Uterus (tissue), 4 donors: Measurements from ENCODE around the gene RALGPS1. TPM values are rescaled to one million over a fixed set of nuclear protein-coding genes. Genes with fewer than 3 reads are reported as not detected.

Source experiments
- DNase-seq, 2 donors: peaks; one replicate each; pipeline ENCODE4 v3.0.0-alpha.2; 2019 to 2020
- H3K27ac ChIP-seq, 2 donors: fragments of 200-600 bp; sonication (generic); 1 replicate in 1 of 2; 2 replicates in 1 of 2; pipeline ENCODE4 v1.5.1; 2016 to 2018
- H3K27me3 ChIP-seq, 2 donors: fragments of 200-600 bp; sonication (generic); one replicate each; pipeline ENCODE4 v1.5.1; 2018 to 2019; ENCODE audit warnings: control low read depth in 1 of 2
- H3K36me3 ChIP-seq, 2 donors: fragments of 200-600 bp; sonication (generic); one replicate each; pipeline ENCODE4 v1.5.1; 2019; ENCODE audit warnings: control low read depth in 1 of 2
- H3K4me1 ChIP-seq, 2 donors: fragments of 200-600 bp; sonication (generic); one replicate each; pipeline ENCODE4 v1.5.1; 2018 to 2019; ENCODE audit warnings: control low read depth in 1 of 2
- H3K4me3 ChIP-seq, 2 donors: fragments of 200-600 bp; sonication (generic); 1 replicate in 1 of 2; 2 replicates in 1 of 2; pipeline ENCODE4 v1.5.1; 2018 to 2019; ENCODE audit warnings: mild to moderate bottlenecking in 1 of 2
- H3K9me3 ChIP-seq, 2 donors: fragments of 200-600 bp; sonication (generic); one replicate each; pipeline ENCODE4 v1.5.1; 2019; ENCODE audit warnings: control low read depth in 1 of 2
- CTCF ChIP-seq, 4 experiments: fragments of 200-600 bp in 2 of 4; fragments of 450-650 bp in 2 of 4; sonication (generic) in 2 of 4; IDR thresholded peaks; one replicate each; pipeline ENCODE4 v1.5.1; 2016 to 2019; ENCODE audit warnings: antibody characterized with exemption in 4 of 4, mild to moderate bottlenecking in 2 of 4, moderate library complexity in 1 of 4
- POLR2A ChIP-seq, 2 donors: fragments of 450-650 bp; IDR thresholded peaks; one replicate each; pipeline ENCODE4 v1.6.1; 2016; ENCODE audit warnings: antibody characterized with exemption in 2 of 2, mild to moderate bottlenecking in 1 of 2, moderate library complexity in 1 of 2
- intact Hi-C: fragments of 100-400 bp; cut with DNase I; formaldehyde crosslinking; loops from one replicate; pipeline ENCODE4 v1.15.1; 2023; ENCODE audit warnings: low total_unique reads
- total RNA-seq, 4 donors: library from RNA; depleted of rRNA in 3 of 4; stranded (reverse); fragments of >200 nt in 3 of 4; gene quantifications; one replicate each; pipeline versions ENCODE4 v1.1.0 to v1.2.4, GENCODE V29; 2014 to 2023
- donor health status: DM: yes; HTN: yes; CAD: no.

RALGPS1 gene
- total RNA-seq, 4 donors from 2014 or later, result 8.5 to 16.7 (median 14.5) TPM

- Histone ChIP-seq H3K4me3 (no peak overlapping the region), H3K9me3 (no peaks in the 10 kb centered on the region), H3K27ac (no peak overlapping the region), H3K36me3 (no peaks in the 10 kb centered on the region), H3K27me3 (no peaks in the 10 kb centered on the region), H3K4me1 (no peaks in the 10 kb centered on the region)
- DNase-seq, result no peak
- intact Hi-C loops, result no loop called here
- TF ChIP-seq POLR2A (IDR thresholded peaks at IDR 0.05) (no peak), CTCF (IDR thresholded peaks at IDR 0.05) (no peak)
Measured at GRCh38 chr9:127216210-127216887, 301.8 kb downstream of the RALGPS1 start.

GRCh38 chr9:127216888-127217217 is 302.3 kb downstream of the RALGPS1 start:
- Histone ChIP-seq H3K4me3 (no peak overlapping the region), H3K27ac (no peak overlapping the region), H3K27me3 (no peaks in the 10 kb centered on the region), H3K4me1 (no peaks in the 10 kb centered on the region), H3K36me3 (no peaks in the 10 kb centered on the region), H3K9me3 (no peaks in the 10 kb centered on the region)
- intact Hi-C loops, result no loop called here
- TF ChIP-seq POLR2A (IDR thresholded peaks at IDR 0.05) (no peak), CTCF (IDR thresholded peaks at IDR 0.05) (no peak)
- DNase-seq, result no peak

- Histone ChIP-seq H3K27me3 (no peaks in the 10 kb centered on the region), H3K36me3 (no peaks in the 10 kb centered on the region), H3K9me3 (no peaks in the 10 kb centered on the region), H3K4me3 (no peak overlapping the region), H3K4me1 (no peaks in the 10 kb centered on the region), H3K27ac (no peak overlapping the region)
- intact Hi-C loops, result no loop called here
- DNase-seq, result no peak
- TF ChIP-seq CTCF (IDR thresholded peaks at IDR 0.05) (no peak), POLR2A (IDR thresholded peaks at IDR 0.05) (no peak)
Measured at GRCh38 chr9:127218818-127219217, 304.2 kb downstream of the RALGPS1 start.

GRCh38 chr9:127219520-127219919 is 304.9 kb downstream of the RALGPS1 start:
- H3K4me3 ChIP-seq, result no peak overlapping the region
- intact Hi-C loops, result no loop called here
- H3K27me3 ChIP-seq, result no peaks in the 10 kb centered on the region
- H3K4me1 ChIP-seq, result no peaks in the 10 kb centered on the region
- TF ChIP-seq CTCF (IDR thresholded peaks at IDR 0.05) (no peak), POLR2A (IDR thresholded peaks at IDR 0.05) (no peak)
- H3K9me3 ChIP-seq, result no peaks in the 10 kb centered on the region
- DNase-seq, result no peak
- H3K27ac ChIP-seq, result no peak overlapping the region
- H3K36me3 ChIP-seq, result no peaks in the 10 kb centered on the region

- DNase-seq, result no peak
- peaks cover 0 to 7% of the 10 kb centered on the region in 2 donors for H3K4me1 ChIP-seq
- no peaks in the 10 kb centered on the region for H3K27me3 ChIP-seq
- TF ChIP-seq CTCF (IDR thresholded peaks at IDR 0.05), result no peak
- no peak for TF ChIP-seq POLR2A (IDR thresholded peaks at IDR 0.05)
- no peak overlapping the region for H3K4me3 ChIP-seq
- intact Hi-C loops, result no loop called here
- H3K9me3 ChIP-seq, result no peaks in the 10 kb centered on the region
- no peaks in the 10 kb centered on the region for H3K36me3 ChIP-seq
- H3K27ac ChIP-seq, result no peak overlapping the region
Measured at GRCh38 chr9:127221695-127222094, 307.1 kb downstream of the RALGPS1 start.
